Stimulated activated memory B cell treated with anti-CD40 and anti-IgM and Interleukin-4, amounts not matched to agents 10 μg/mL and 1 μg/mL and 100 μg/mL, for 72 hours (primary cell): ENCODE data around the gene SLC15A3.

ENCODE experiments used
- ATAC-seq: fragments of 150-1000 bp; cut with Tn5 transposase; 2 replicates; pipeline ENCODE4 v1.10.0; 2021
- H3K27ac Mint-ChIP-seq: one replicate; pipeline ENCODE4 v1.8.0; 2022; ENCODE audit warnings: mild to moderate bottlenecking, mixed read lengths
- H3K27me3 Mint-ChIP-seq: one replicate; pipeline ENCODE4 v1.8.0; 2022; ENCODE audit warnings: mixed read lengths
- H3K36me3 Mint-ChIP-seq: one replicate; pipeline ENCODE4 v1.8.0; 2022; ENCODE audit warnings: mixed read lengths
- H3K4me1 Mint-ChIP-seq: one replicate; pipeline ENCODE4 v1.8.0; 2022; ENCODE audit warnings: mixed read lengths
- H3K4me3 Mint-ChIP-seq: one replicate; pipeline ENCODE4 v1.8.0; 2022; ENCODE audit warnings: mild to moderate bottlenecking, moderate library complexity, mixed read lengths
- H3K9me3 Mint-ChIP-seq: one replicate; pipeline ENCODE4 v1.8.0; 2022; ENCODE audit warnings: mixed read lengths

SLC15A3 gene

DNA sequence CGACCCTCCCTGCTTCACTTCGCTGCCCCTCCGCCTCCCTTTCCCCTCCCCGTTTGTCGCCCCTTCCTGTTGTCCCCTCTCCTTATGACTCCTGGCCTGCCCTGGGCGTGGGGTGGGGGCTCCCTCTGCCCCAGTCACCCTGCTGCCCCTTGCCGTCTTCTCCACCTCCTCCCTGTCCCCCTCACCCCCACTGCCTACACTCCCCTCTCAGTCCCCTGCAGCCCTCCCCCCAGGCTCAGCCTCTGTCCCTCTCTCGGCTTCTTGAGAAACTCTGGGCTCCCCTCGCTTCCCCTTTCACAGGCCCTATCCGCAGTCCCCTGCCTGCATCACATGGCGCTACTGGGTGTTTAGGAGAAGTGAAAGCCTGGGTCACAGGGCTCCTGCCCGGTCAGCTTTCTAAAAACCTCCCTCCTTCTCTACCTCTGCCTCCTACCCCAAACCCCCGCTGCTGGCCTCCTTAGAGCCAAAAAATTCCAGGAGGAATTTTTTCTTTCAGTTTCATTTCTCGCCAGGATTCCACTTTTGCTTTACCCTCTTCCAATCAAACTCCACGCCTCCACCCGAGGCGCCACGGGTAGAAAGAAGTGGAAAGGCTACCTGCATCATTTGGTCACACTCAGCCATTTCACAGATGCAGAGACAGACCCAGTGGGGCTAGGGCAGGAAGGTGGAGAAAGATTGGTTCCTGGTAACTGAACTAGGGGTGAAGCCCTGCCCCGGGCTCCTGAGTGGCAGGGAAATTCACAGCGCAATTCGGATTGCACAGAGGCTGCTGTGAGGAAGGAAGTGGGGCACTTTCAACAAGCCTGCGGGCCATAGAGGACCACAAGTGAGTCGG, at the start of gene SLC15A3:
Gene SLC15A3 (minus strand): TSS at position 273 of the 838 bp plus-strand sequence. CDS start 625 bp downstream, outside the sequence.
- H3K4me1 Mint-ChIP-seq, result peaks cover 54% of the 10 kb centered on the region
- H3K4me3 Mint-ChIP-seq, result peak within 1 kb of the TSS; percentile 88
- H3K27ac Mint-ChIP-seq, result peak within 1 kb of the TSS; percentile 96
- peaks cover 11% of the 10 kb centered on the region for H3K36me3 Mint-ChIP-seq
- no peaks in the 10 kb centered on the region for H3K27me3 Mint-ChIP-seq
- peak; percentile 93 for ATAC-seq
- no peaks in the 10 kb centered on the region for H3K9me3 Mint-ChIP-seq

DNA sequence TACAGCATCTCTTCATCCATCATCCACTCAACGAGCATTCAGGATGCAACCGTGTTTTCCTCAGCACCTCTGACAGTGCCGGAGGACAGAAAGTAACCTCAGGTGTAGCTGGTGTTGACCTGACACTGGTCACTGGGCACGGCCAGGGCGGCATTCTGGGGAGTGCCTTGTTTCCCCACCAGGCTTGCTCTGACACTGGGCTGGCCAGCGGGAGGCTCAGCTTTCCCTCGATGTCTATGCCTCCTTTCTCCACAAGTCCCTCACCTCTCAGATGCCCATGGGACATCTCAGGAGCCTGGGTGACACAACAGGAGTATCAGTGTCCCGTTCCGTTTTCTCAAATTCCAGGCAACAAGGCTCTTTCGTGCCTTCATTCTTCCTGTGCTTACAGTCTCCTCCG, 48.5 kb upstream of the SLC15A3 start:
- H3K27me3 Mint-ChIP-seq, result no peaks in the 10 kb centered on the region
- H3K4me3 Mint-ChIP-seq, result no peak overlapping the region
- peaks cover 4% of the 10 kb centered on the region for H3K36me3 Mint-ChIP-seq
- H3K9me3 Mint-ChIP-seq, result no peaks in the 10 kb centered on the region
- no peak overlapping the region for H3K27ac Mint-ChIP-seq
- no peak for ATAC-seq
- peaks cover 8% of the 10 kb centered on the region for H3K4me1 Mint-ChIP-seq

GRCh38 chr11:60996381-60997138, 44.6 kb upstream of the SLC15A3 start:
- H3K27ac Mint-ChIP-seq, result no peak overlapping the region
- H3K27me3 Mint-ChIP-seq, result no peaks in the 10 kb centered on the region
- H3K4me1 Mint-ChIP-seq, result peaks cover 6% of the 10 kb centered on the region
- no peaks in the 10 kb centered on the region for H3K9me3 Mint-ChIP-seq
- no peaks in the 10 kb centered on the region for H3K36me3 Mint-ChIP-seq
- ATAC-seq, result no peak
- no peak overlapping the region for H3K4me3 Mint-ChIP-seq

DNA sequence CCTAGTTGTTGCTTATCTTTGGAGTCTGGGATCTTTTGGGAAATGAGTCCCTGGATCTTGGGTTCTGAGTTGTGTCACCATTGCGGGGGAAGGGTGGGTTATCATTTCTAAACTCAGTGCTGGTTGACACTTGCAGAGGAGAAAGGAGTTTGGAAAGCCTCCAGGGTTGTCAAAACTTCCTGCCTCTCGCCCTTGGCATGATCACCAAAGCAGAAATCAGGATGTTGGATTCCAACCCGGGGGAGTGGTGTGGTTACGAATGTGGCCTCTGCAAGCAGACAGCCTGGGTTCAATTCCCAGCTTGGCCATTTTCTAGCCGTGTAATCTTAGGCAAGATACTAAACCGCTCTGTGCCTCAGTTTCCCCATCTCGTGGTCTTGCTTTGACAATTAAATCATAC, 43.8 kb upstream of the SLC15A3 start:
- peaks cover 6% of the 10 kb centered on the region for H3K4me1 Mint-ChIP-seq
- no peaks in the 10 kb centered on the region for H3K27me3 Mint-ChIP-seq
- no peak overlapping the region for H3K27ac Mint-ChIP-seq
- H3K9me3 Mint-ChIP-seq, result no peaks in the 10 kb centered on the region
- no peak for ATAC-seq
- H3K36me3 Mint-ChIP-seq, result no peaks in the 10 kb centered on the region
- no peak overlapping the region for H3K4me3 Mint-ChIP-seq

DNA sequence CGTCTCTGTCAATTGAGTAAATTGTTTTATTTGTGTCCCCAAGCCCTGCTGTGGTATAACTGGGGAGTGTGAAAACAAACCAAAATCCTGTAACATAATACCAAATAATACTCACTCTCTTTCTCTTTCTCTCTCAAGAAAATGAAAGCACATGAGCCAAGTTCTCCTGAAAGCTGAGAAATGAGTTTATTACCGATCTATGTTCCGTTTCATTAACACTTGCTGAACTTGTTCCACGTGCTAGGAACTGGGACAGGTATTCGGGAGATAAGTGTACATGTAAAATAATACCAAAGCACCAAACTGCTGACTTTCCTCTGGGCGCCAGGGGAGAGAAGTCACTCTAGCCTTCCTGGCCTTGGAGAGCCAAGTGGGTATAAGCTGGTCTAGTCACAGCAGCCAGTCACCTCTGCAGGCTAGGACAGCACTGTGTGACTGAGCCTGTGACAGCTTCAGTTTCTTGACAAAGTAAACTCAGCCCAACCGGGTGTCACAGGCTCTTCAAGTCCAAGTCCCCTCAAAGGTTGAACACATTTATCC, 42.6 kb upstream of the SLC15A3 start:
- peaks cover 7% of the 10 kb centered on the region for H3K4me1 Mint-ChIP-seq
- ATAC-seq, result no peak
- H3K4me3 Mint-ChIP-seq, result no peak overlapping the region
- no peaks in the 10 kb centered on the region for H3K27me3 Mint-ChIP-seq
- no peaks in the 10 kb centered on the region for H3K9me3 Mint-ChIP-seq
- H3K27ac Mint-ChIP-seq, result peak overlapping the region; percentile 27
- H3K36me3 Mint-ChIP-seq, result no peaks in the 10 kb centered on the region

- no peaks in the 10 kb centered on the region for H3K9me3 Mint-ChIP-seq
- no peak for ATAC-seq
- H3K4me1 Mint-ChIP-seq, result peaks cover 17% of the 10 kb centered on the region
- no peak overlapping the region for H3K4me3 Mint-ChIP-seq
- no peaks in the 10 kb centered on the region for H3K36me3 Mint-ChIP-seq
- H3K27me3 Mint-ChIP-seq, result no peaks in the 10 kb centered on the region
- H3K27ac Mint-ChIP-seq, result no peak overlapping the region
These were observed 41.6 kb upstream of the SLC15A3 start for GRCh38 chr11:60993615-60994014.

GRCh38 chr11:60992842-60993409, 41.0 kb upstream of the SLC15A3 start:
- peaks cover 20% of the 10 kb centered on the region for H3K4me1 Mint-ChIP-seq

DNA sequence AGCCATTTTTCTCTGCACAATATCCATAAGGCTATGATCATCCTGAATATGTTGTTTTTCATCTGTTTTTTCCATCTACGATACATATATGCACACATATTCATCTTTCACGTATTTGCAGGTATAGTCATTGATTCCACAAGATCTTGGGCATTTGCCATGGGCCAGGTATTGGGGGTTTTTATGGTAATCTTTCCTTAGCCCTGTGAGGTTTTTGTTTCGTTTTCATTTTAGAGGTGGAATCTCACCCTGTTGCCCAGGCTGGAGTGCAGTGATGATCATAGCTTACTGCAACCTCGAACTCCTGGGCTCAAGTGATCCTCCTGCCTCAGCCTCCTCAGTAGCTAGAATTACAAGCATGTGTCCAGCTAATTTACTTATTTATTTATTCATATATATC, 39.5 kb upstream of the SLC15A3 start:
- Mint-ChIP-seq H3K4me1 (peaks cover 24% of the 10 kb centered on the region), H3K4me3 (no peak overlapping the region), H3K9me3 (no peaks in the 10 kb centered on the region), H3K27ac (no peak overlapping the region), H3K27me3 (no peaks in the 10 kb centered on the region), H3K36me3 (no peaks in the 10 kb centered on the region)
- no peak for ATAC-seq

More at GRCh38 chr11:60992842-60993409, 41.0 kb upstream of the SLC15A3 start:
- Mint-ChIP-seq H3K27me3 (no peaks in the 10 kb centered on the region), H3K27ac (no peak overlapping the region), H3K36me3 (no peaks in the 10 kb centered on the region), H3K9me3 (no peaks in the 10 kb centered on the region), H3K4me3 (no peak overlapping the region)
- ATAC-seq, result no peak

GRCh38 chr11:60989093-60989650, 37.2 kb upstream of the SLC15A3 start:
- Mint-ChIP-seq H3K36me3 (no peaks in the 10 kb centered on the region), H3K4me1 (peaks cover 34% of the 10 kb centered on the region)

GRCh38 chr11:60988658-60989057, 36.7 kb upstream of the SLC15A3 start:
- Mint-ChIP-seq H3K27ac (peak overlapping the region; percentile 84), H3K9me3 (no peaks in the 10 kb centered on the region), H3K4me3 (no peak overlapping the region), H3K27me3 (no peaks in the 10 kb centered on the region), H3K4me1 (peaks cover 39% of the 10 kb centered on the region), H3K36me3 (no peaks in the 10 kb centered on the region)
- ATAC-seq, result no peak

More at GRCh38 chr11:60989093-60989650, 37.2 kb upstream of the SLC15A3 start:
- peak; percentile 88 for ATAC-seq
- Mint-ChIP-seq H3K27ac (peak overlapping the region; percentile 84), H3K9me3 (no peaks in the 10 kb centered on the region), H3K4me3 (peak overlapping the region; percentile 8), H3K27me3 (no peaks in the 10 kb centered on the region)

- H3K27me3 Mint-ChIP-seq, result no peaks in the 10 kb centered on the region
- ATAC-seq, result no peak
These were observed 35.8 kb upstream of the SLC15A3 start for GRCh38 chr11:60987577-60988277.

GRCh38 chr11:60985991-60986915, 34.3 kb upstream of the SLC15A3 start:
- ATAC-seq, result peak; percentile 83
- Mint-ChIP-seq H3K4me1 (peaks cover 46% of the 10 kb centered on the region), H3K4me3 (peak overlapping the region; percentile 45), H3K27ac (peak overlapping the region; percentile 84), H3K36me3 (no peaks in the 10 kb centered on the region), H3K27me3 (no peaks in the 10 kb centered on the region), H3K9me3 (no peaks in the 10 kb centered on the region)

More at GRCh38 chr11:60987577-60988277, 35.8 kb upstream of the SLC15A3 start:
- Mint-ChIP-seq H3K4me1 (peaks cover 46% of the 10 kb centered on the region), H3K4me3 (no peak overlapping the region), H3K36me3 (no peaks in the 10 kb centered on the region), H3K9me3 (no peaks in the 10 kb centered on the region), H3K27ac (peak overlapping the region; percentile 84)

GRCh38 chr11:60985501-60985900, 33.5 kb upstream of the SLC15A3 start:
- Mint-ChIP-seq H3K27ac (peak overlapping the region; percentile 84), H3K4me1 (peaks cover 46% of the 10 kb centered on the region)

More at GRCh38 chr11:60985501-60985900, 33.5 kb upstream of the SLC15A3 start:
- Mint-ChIP-seq H3K36me3 (no peaks in the 10 kb centered on the region), H3K27me3 (no peaks in the 10 kb centered on the region), H3K4me3 (no peak overlapping the region), H3K9me3 (no peaks in the 10 kb centered on the region)
- ATAC-seq, result no peak
